Ishikawa (cell line): Measurements from ENCODE around the gene GTF2A1.

Experiments used
- CEBPB ChIP-seq: IDR thresholded peaks from 2 replicates; pipeline ENCODE4 v1.6.1; 2012
- CREB1 ChIP-seq: IDR thresholded peaks from 2 replicates; pipeline ENCODE4 v1.6.1; 2012; ENCODE audit warnings: low read depth
- EGR1 ChIP-seq: IDR thresholded peaks from 2 replicates; pipeline ENCODE4 v1.6.1; 2012
- EP300 ChIP-seq: IDR thresholded peaks from 2 replicates; pipeline ENCODE4 v1.6.1; 2012; ENCODE audit warnings: borderline replicate concordance
- FOXM1 ChIP-seq: IDR thresholded peaks from 2 replicates; pipeline ENCODE4 v1.6.1; 2012; ENCODE audit warnings: low read depth, borderline replicate concordance
- MAX ChIP-seq: IDR thresholded peaks from 2 replicates; pipeline ENCODE4 v1.6.1; 2012
- NFIC ChIP-seq: IDR thresholded peaks from 2 replicates; pipeline ENCODE4 v1.6.1; 2012
- RAD21 ChIP-seq: IDR thresholded peaks from 2 replicates; pipeline ENCODE4 v1.6.1; 2012; ENCODE audit warnings: low read depth
- TAF1 ChIP-seq: IDR thresholded peaks from 2 replicates; pipeline ENCODE4 v1.6.1; 2012; ENCODE audit warnings: low read depth, mild to moderate bottlenecking
- TCF12 ChIP-seq: IDR thresholded peaks from 2 replicates; pipeline ENCODE4 v1.6.1; 2012; ENCODE audit warnings: low read depth
- TEAD4 ChIP-seq: IDR thresholded peaks from 2 replicates; pipeline ENCODE4 v1.6.1; 2012
- USF1 ChIP-seq: IDR thresholded peaks from 2 replicates; pipeline ENCODE4 v1.6.1; 2012
- YY1 ChIP-seq: IDR thresholded peaks from 2 replicates; pipeline ENCODE4 v1.6.1; 2012; ENCODE audit warnings: low read depth
- ZBTB7A ChIP-seq: IDR thresholded peaks from 2 replicates; pipeline ENCODE4 v1.6.1; 2012; ENCODE audit warnings: low read depth
- TF ChIP-seq, protein P1 (sequence below): IDR thresholded peaks from 2 replicates; pipeline ENCODE4 v1.6.1; 2012; ENCODE audit warnings: low read depth, mild to moderate bottlenecking

Gene GTF2A1

GRCh38 chr14:81263777-81264410 is 43.1 kb upstream of the GTF2A1 start:
- TF ChIP-seq CEBPB, result no peak
- TF ChIP-seq, protein P1, sequence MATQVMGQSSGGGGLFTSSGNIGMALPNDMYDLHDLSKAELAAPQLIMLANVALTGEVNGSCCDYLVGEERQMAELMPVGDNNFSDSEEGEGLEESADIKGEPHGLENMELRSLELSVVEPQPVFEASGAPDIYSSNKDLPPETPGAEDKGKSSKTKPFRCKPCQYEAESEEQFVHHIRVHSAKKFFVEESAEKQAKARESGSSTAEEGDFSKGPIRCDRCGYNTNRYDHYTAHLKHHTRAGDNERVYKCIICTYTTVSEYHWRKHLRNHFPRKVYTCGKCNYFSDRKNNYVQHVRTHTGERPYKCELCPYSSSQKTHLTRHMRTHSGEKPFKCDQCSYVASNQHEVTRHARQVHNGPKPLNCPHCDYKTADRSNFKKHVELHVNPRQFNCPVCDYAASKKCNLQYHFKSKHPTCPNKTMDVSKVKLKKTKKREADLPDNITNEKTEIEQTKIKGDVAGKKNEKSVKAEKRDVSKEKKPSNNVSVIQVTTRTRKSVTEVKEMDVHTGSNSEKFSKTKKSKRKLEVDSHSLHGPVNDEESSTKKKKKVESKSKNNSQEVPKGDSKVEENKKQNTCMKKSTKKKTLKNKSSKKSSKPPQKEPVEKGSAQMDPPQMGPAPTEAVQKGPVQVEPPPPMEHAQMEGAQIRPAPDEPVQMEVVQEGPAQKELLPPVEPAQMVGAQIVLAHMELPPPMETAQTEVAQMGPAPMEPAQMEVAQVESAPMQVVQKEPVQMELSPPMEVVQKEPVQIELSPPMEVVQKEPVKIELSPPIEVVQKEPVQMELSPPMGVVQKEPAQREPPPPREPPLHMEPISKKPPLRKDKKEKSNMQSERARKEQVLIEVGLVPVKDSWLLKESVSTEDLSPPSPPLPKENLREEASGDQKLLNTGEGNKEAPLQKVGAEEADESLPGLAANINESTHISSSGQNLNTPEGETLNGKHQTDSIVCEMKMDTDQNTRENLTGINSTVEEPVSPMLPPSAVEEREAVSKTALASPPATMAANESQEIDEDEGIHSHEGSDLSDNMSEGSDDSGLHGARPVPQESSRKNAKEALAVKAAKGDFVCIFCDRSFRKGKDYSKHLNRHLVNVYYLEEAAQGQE, result no peak
- no peak for TF ChIP-seq CREB1
- no peak for TF ChIP-seq ZBTB7A
- no peak for TF ChIP-seq RAD21
- TF ChIP-seq EGR1, result no peak
- TF ChIP-seq TAF1, result no peak
- TF ChIP-seq FOXM1, result no peak
- TF ChIP-seq EP300, result no peak
- TF ChIP-seq YY1, result no peak
- TF ChIP-seq NFIC, result no peak
- no peak for TF ChIP-seq USF1
- TF ChIP-seq TCF12, result no peak
- TF ChIP-seq TEAD4, result no peak
- no peak for TF ChIP-seq MAX

GRCh38 chr14:81261176-81261575 is 40.4 kb upstream of the GTF2A1 start:
- TF ChIP-seq, protein P1, result no peak
- TF ChIP-seq USF1 (no peak), EGR1 (no peak), NFIC (no peak)

DNA sequence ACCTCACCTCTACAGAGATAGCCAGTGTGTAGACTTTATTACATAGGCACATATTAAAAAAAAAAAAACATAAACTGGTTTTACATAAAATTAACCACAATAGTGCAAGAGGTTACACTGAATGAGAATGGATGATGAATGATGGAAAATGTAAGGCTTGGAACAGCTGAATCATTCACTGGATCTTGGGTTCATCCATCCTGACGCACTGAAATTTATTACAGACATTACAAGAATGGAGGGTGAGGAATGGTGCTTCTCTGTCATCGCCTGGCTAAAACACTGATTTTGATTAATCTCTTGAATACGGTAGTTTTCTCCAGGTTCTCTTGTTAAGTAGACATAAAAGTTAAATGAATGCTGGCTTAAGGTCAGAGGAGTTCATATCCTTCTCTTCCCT is 40.0 kb upstream of the GTF2A1 start:
- TF ChIP-seq CEBPB (no peak), USF1 (no peak), YY1 (no peak), TCF12 (no peak), ZBTB7A (no peak), RAD21 (no peak), CREB1 (no peak), TEAD4 (no peak)

DNA sequence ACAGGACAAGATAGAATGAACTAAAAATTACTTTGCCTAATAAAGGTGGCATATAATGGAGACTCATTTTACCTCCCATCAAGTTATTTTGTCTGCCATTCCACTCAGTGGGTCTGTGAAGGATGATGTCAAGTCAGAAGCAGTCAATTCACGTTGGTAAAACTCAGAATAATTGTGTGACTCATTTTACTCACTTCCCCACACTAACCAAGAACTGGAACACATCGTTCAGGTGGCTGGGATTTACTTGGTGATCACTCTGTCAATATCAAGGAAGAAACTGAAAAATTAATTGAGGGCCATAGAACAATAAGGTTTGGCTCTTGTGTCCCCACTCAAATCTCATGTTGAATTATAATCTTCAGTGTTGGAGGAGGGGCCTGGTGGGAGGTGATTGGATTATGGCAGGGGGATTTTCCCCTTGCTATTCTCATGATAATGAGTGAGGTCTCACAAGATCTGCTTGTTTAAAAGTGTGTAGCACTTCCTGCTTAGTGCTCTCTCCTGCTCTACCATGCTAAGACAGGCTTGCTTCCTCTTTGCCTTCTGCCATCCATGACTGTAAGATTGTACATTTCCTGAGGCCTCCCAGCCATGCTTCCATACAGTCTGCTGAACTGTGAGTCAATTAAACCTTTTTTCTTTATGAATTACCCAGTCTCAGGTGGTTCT is 35.7 kb upstream of the GTF2A1 start:
- TF ChIP-seq FOXM1, result no peak
- no peak for TF ChIP-seq EP300
- TF ChIP-seq RAD21, result no peak
- TF ChIP-seq YY1, result no peak
- TF ChIP-seq TAF1, result no peak
- TF ChIP-seq TCF12, result no peak
- TF ChIP-seq CREB1, result no peak
- TF ChIP-seq CEBPB, result no peak
- TF ChIP-seq EGR1, result no peak
- no peak for TF ChIP-seq TEAD4
- TF ChIP-seq USF1, result no peak
- TF ChIP-seq ZBTB7A, result no peak
- TF ChIP-seq NFIC, result no peak
- TF ChIP-seq, protein P1, result no peak
- TF ChIP-seq MAX, result no peak
